OCI-LY3 (cell line): ENCODE results near the gene GNG13.
A peak's percentile ranks its signal among the peaks of the same experiment; 100 is the strongest.
"Not testable (repeated sequence)": the region's sequence is repeated elsewhere in the genome, so short reads cannot be mapped to it uniquely, and the experiment has no call there.

Experiments
- H2AFZ ChIP-seq: fragments of 200-600, 300-600 bp; shearing (Covaris generic); 2 replicates; pipeline ENCODE4 v1.6.0; 2014; ENCODE audit warnings: antibody characterized with exemption, low read depth, low read length
- H3K27ac ChIP-seq: fragments of 200-600, 300-600 bp; sonication (generic); 2 replicates; pipeline ENCODE4 v1.5.1; 2014; ENCODE audit warnings: mild to moderate bottlenecking, low read length, moderate library complexity, mixed read lengths
- H3K27me3 ChIP-seq: fragments of 200-600, 300-600 bp; sonication (generic); 2 replicates; pipeline ENCODE4 v1.6.1; 2014; ENCODE audit warnings: low read depth, low read length, mixed read lengths
- H3K36me3 ChIP-seq: fragments of 200-600, 300-600 bp; sonication (generic); replicated peaks from 2 replicates; pipeline ENCODE3; 2014; ENCODE audit warnings: low read depth, low read length, mixed read lengths
- H3K4me1 ChIP-seq: fragments of 300-600, 200-600 bp; sonication (generic); 2 replicates; pipeline ENCODE4 v1.6.1; 2014; ENCODE audit warnings: low read length, mixed read lengths
- H3K4me2 ChIP-seq: fragments of 200-600, 300-600 bp; sonication (generic); 2 replicates; pipeline ENCODE4 v1.6.1; 2014; ENCODE audit warnings: low read length, mixed read lengths
- H3K4me3 ChIP-seq: fragments of 300-600, 200-600 bp; sonication (generic); 2 replicates; pipeline ENCODE4 v1.5.1; 2014; ENCODE audit warnings: antibody characterized with exemption, mild to moderate bottlenecking, low read length, moderate library complexity
- H3K79me2 ChIP-seq: fragments of 300-600, 200-600 bp; shearing (Covaris generic); 2 replicates; pipeline ENCODE4 v1.6.1; 2014; ENCODE audit warnings: mild to moderate bottlenecking, low read length, mixed read lengths
- H3K9ac ChIP-seq: fragments of 300-600, 200-600 bp; shearing (Covaris generic); 2 replicates; pipeline ENCODE4 v1.6.0; 2014; ENCODE audit warnings: mild to moderate bottlenecking, low read length, moderate library complexity
- H3K9me3 ChIP-seq: fragments of 200-600, 300-600 bp; shearing (Covaris generic); 2 replicates; pipeline ENCODE4 v1.6.1; 2014; ENCODE audit warnings: low read length, mixed read lengths; ENCODE audit not compliant: insufficient read depth
- H4K20me1 ChIP-seq: fragments of 200-600, 300-600 bp; sonication (generic); 2 replicates; pipeline ENCODE4 v1.6.1; 2016; ENCODE audit warnings: low read length, mixed read lengths; ENCODE audit not compliant: insufficient read depth
- EZH2phosphoT487 ChIP-seq: fragments of 200-600 bp; shearing (Covaris generic); IDR thresholded peaks from 2 replicates; pipeline ENCODE4 v1.6.1; 2018; ENCODE audit warnings: antibody characterized with exemption, mixed run types, low read depth
- TF ChIP-seq, protein P1 (sequence below): fragments of 200-600, 300-600 bp; sonication (generic); IDR thresholded peaks from 2 replicates; pipeline ENCODE4 v1.5.1; 2014; ENCODE audit warnings: antibody characterized with exemption, low read length, low read depth

The GNG13 gene

GRCh38 chr16:778447-778846 lies 22.1 kb downstream of the GNG13 start:
- no peaks in the 10 kb centered on the region for H3K36me3 ChIP-seq
- no peak overlapping the region for H3K27ac ChIP-seq
- H3K4me1 ChIP-seq, result no peaks in the 10 kb centered on the region
- H3K79me2 ChIP-seq, result no peaks in the 10 kb centered on the region
- H3K9ac ChIP-seq, result no peak overlapping the region
- H3K9me3 ChIP-seq, result no peaks in the 10 kb centered on the region
- TF ChIP-seq EZH2phosphoT487, result no peak
- TF ChIP-seq, protein P1, sequence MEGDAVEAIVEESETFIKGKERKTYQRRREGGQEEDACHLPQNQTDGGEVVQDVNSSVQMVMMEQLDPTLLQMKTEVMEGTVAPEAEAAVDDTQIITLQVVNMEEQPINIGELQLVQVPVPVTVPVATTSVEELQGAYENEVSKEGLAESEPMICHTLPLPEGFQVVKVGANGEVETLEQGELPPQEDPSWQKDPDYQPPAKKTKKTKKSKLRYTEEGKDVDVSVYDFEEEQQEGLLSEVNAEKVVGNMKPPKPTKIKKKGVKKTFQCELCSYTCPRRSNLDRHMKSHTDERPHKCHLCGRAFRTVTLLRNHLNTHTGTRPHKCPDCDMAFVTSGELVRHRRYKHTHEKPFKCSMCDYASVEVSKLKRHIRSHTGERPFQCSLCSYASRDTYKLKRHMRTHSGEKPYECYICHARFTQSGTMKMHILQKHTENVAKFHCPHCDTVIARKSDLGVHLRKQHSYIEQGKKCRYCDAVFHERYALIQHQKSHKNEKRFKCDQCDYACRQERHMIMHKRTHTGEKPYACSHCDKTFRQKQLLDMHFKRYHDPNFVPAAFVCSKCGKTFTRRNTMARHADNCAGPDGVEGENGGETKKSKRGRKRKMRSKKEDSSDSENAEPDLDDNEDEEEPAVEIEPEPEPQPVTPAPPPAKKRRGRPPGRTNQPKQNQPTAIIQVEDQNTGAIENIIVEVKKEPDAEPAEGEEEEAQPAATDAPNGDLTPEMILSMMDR, result no peak
- no peak overlapping the region for H3K4me3 ChIP-seq
- H3K4me2 ChIP-seq, result no peak overlapping the region
- H3K27me3 ChIP-seq, result peaks cover 20% of the 10 kb centered on the region
- no peaks in the 10 kb centered on the region for H4K20me1 ChIP-seq
- no peak overlapping the region for H2AFZ ChIP-seq

DNA sequence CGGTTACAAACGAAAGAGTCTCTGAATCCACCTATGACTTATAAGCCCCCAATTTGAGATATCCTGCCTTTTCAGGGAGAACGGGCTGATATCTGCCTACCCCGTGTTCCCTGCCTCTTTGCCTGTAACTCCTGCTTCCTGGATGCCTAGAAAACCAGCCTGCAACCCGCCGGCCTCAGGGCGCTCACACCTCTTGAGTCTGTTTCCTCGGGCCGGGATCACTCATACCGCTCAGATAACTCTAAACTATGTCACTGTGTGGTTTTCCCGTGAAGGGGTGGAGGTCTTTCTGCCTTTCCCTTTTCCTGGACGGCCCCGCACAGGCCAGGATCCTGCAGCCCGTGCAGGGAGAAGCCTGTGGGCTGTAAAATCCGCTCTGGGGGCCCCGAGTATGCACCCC lies 22.7 kb downstream of the GNG13 start:
- H3K9ac ChIP-seq, result no peak overlapping the region
- no peak overlapping the region for H3K27ac ChIP-seq
- H3K9me3 ChIP-seq, result no peaks in the 10 kb centered on the region
- H3K4me2 ChIP-seq, result no peak overlapping the region
- H3K79me2 ChIP-seq, result no peaks in the 10 kb centered on the region
- H3K4me3 ChIP-seq, result no peak overlapping the region
- H3K27me3 ChIP-seq, result peaks cover 15% of the 10 kb centered on the region
- no peaks in the 10 kb centered on the region for H3K36me3 ChIP-seq
- TF ChIP-seq, protein P1, result no peak
- no peak for TF ChIP-seq EZH2phosphoT487
- no peaks in the 10 kb centered on the region for H4K20me1 ChIP-seq
- H2AFZ ChIP-seq, result peak overlapping the region; percentile 64; the same call in 1 of the 2 replicates
- H3K4me1 ChIP-seq, result no peaks in the 10 kb centered on the region

- Histone ChIP-seq H3K27ac (no peak overlapping the region), H3K4me2 (no peak overlapping the region), H3K4me1 (no peaks in the 10 kb centered on the region), H3K36me3 (no peaks in the 10 kb centered on the region), H4K20me1 (no peaks in the 10 kb centered on the region), H3K9me3 (no peaks in the 10 kb centered on the region), H3K9ac (no peak overlapping the region), H2AFZ (no peak overlapping the region), H3K79me2 (no peaks in the 10 kb centered on the region), H3K27me3 (peaks cover 15% of the 10 kb centered on the region), H3K4me3 (no peak overlapping the region)
- TF ChIP-seq, protein P1, result no peak
- no peak for TF ChIP-seq EZH2phosphoT487
Measured at GRCh38 chr16:776824-777223, 23.7 kb downstream of the GNG13 start.

DNA sequence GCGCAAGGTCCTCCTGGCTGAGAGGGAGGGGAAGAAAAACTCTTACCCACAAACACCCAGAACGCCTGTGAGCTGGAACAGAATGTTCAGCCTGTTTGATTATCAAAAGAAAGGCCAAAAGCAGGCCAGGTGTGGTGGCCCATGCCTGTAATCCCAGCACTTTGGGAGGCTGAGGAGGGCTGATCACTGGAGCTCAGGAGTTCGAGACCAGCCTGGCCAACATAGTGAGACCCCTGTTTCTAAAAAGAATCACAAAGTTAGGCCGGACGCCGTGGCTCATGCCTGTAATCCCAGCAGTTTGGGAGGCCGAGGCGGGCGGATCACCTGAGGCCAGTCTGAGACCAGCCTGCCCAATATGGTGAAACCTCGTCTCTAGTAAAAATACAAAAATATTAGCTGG lies 24.2 kb downstream of the GNG13 start:
- peaks cover 15% of the 10 kb centered on the region for H3K27me3 ChIP-seq
- H3K27ac ChIP-seq, result not testable (repeated sequence)

DNA sequence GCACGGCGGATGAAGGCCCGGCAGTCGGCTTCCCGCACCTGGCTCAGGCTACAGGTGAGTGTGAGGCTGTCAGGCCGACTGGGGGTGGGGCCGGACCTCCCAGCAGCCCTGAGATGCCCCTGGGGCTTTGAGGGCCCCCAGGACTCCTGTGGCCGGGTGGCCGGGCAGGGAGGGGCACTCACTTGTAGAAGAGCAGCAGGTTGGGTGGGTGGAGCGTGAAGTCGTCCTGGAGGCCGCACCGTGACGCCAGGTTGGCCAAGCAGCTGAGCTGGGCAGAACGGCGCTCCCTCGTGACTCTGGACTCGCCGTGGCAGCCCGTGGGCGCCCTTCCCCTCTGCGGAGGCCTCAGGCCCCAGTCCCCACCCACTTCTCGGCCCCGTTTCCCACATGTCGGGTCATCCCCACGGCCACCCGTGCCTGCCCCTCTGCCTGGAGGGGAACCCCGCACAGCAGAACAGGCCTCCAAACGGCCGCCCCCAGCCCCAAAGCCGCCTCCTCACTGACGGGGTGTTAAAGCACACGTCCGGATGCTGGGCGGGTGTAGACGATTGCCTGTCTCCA lies 25.2 kb downstream of the GNG13 start:
- Histone ChIP-seq H3K4me3 (no peak overlapping the region), H3K27me3 (peaks cover 15% of the 10 kb centered on the region), H3K4me1 (no peaks in the 10 kb centered on the region), H3K4me2 (no peak overlapping the region), H3K9me3 (no peaks in the 10 kb centered on the region), H3K27ac (no peak overlapping the region), H4K20me1 (no peaks in the 10 kb centered on the region), H3K9ac (no peak overlapping the region), H3K79me2 (no peaks in the 10 kb centered on the region), H2AFZ (no peak overlapping the region), H3K36me3 (no peaks in the 10 kb centered on the region)
- no peak for TF ChIP-seq EZH2phosphoT487
- TF ChIP-seq, protein P1, result no peak

More for the DNA sequence above, 24.2 kb downstream of the GNG13 start:
- not testable (repeated sequence) for H3K9me3 ChIP-seq, H3K4me2 ChIP-seq, H3K79me2 ChIP-seq, H4K20me1 ChIP-seq, H3K36me3 ChIP-seq, H3K9ac ChIP-seq, H3K4me3 ChIP-seq, H2AFZ ChIP-seq, H3K4me1 ChIP-seq
